Endothelial cell of umbilical vein (primary cell): ENCODE data around the gene CNTN5. TPM values are rescaled to one million over a fixed set of nuclear protein-coding genes. Genes with fewer than 3 reads are reported as not detected.

ENCODE experiments used
- BruUV-seq: library from RNA; stranded (reverse); fragments of 400-500 nt; replicated peaks from 2 replicates; lab custom pipeline; 2021; lab: Mats Ljungman, UMichigan
- CTCF ChIA-PET: fragments of 300-600, 350-600 bp; sonication (Branson Sonifier 250); formaldehyde crosslinking; loops from one replicate; lab custom pipeline; 2021; ENCODE audit warnings: antibody characterized with exemption, inconsistent platforms; lab: Charles Lee
- POLR2A ChIA-PET: fragments of 300-600, 350-600 bp; sonication (Branson Sonifier 250); formaldehyde crosslinking; loops from one replicate; lab custom pipeline; 2021; ENCODE audit warnings: antibody characterized with exemption, inconsistent platforms; lab: Charles Lee
- DNase-seq: peaks from one replicate; pipeline ENCODE4 v3.0.0-alpha.2; 2011; ENCODE audit warnings: low read depth, low spot score
- FAIRE-seq: peaks from 2 replicates; lab custom pipeline; 2011; peaks lifted over from hg19 to GRCh38; lab: Jason Lieb, UNC
- H2AFZ ChIP-seq: 2 replicates; pipeline ENCODE4 v1.6.0; 2012; ENCODE audit warnings: low read depth, low read length, control low read depth, inconsistent platforms
- H3K27ac ChIP-seq: 2 replicates; pipeline ENCODE4 v1.5.1; 2011; ENCODE audit warnings: low read depth, mild to moderate bottlenecking, control low read depth, low read length, moderate library complexity; ENCODE audit not compliant: insufficient read depth
- H3K27me3 ChIP-seq, 2 experiments: 2 replicates each; pipeline versions ENCODE4 v1.6.0 to v1.6.1; 2011; ENCODE audit warnings: low read length in 2 of 2, mixed read lengths in 1 of 2; ENCODE audit not compliant: control insufficient read depth in 2 of 2, insufficient read depth in 2 of 2
- H3K36me3 ChIP-seq, 2 experiments: 2 replicates in 1 of 2; 3 replicates in 1 of 2; pipeline ENCODE4 v1.5.1; 2011; ENCODE audit warnings: low read length in 2 of 2, mild to moderate bottlenecking in 1 of 2, moderate library complexity in 1 of 2; ENCODE audit not compliant: control insufficient read depth in 2 of 2, insufficient read depth in 2 of 2; ENCODE audit errors: extremely low read depth in 1 of 2
- H3K4me1 ChIP-seq: 3 replicates; pipeline ENCODE4 v1.5.1; 2011; ENCODE audit warnings: mild to moderate bottlenecking, low read length; ENCODE audit not compliant: control insufficient read depth, insufficient read depth; ENCODE audit errors: extremely low read depth
- H3K4me2 ChIP-seq: 2 replicates; pipeline ENCODE4 v1.6.1; 2011; ENCODE audit warnings: low read length, control low read depth, mixed read lengths; ENCODE audit not compliant: insufficient read depth
- H3K4me3 ChIP-seq, 3 experiments: fragments of 200-600 bp in 1 of 3; sonication (generic), shearing (Covaris generic) in 1 of 3; replicated peaks in 1 of 3; 2 replicates each; pipeline ENCODE4 v1.5.1; 2011 to 2016; ENCODE audit warnings: control low read depth in 3 of 3, low read length in 3 of 3, mild to moderate bottlenecking in 2 of 3, inconsistent platforms in 1 of 3, low read depth in 1 of 3, moderate library complexity in 1 of 3; ENCODE audit not compliant: insufficient read depth in 1 of 3
- H3K79me2 ChIP-seq: 2 replicates; pipeline ENCODE4 v1.6.0; 2012; ENCODE audit warnings: low read length, inconsistent platforms; ENCODE audit not compliant: control insufficient read depth, insufficient read depth
- H3K9ac ChIP-seq: replicated peaks from 2 replicates; pipeline ENCODE3; 2011; ENCODE audit warnings: low read length, control low read depth; ENCODE audit not compliant: insufficient read depth; ENCODE audit errors: extremely low read depth
- H3K9me1 ChIP-seq: replicated peaks from 3 replicates; pipeline ENCODE4 v1.6.0; 2011; ENCODE audit warnings: mild to moderate bottlenecking, low read length; ENCODE audit not compliant: control insufficient read depth, insufficient read depth; ENCODE audit errors: extremely low read depth
- H3K9me3 ChIP-seq: replicated peaks from 2 replicates; pipeline ENCODE4 v1.5.1; 2012; ENCODE audit warnings: low read length, inconsistent platforms; ENCODE audit not compliant: control insufficient read depth, insufficient read depth
- H4K20me1 ChIP-seq: replicated peaks from 2 replicates; pipeline ENCODE3; 2011; ENCODE audit warnings: mild to moderate bottlenecking, low read length; ENCODE audit not compliant: control insufficient read depth, insufficient read depth; ENCODE audit errors: extremely low read depth
- EZH2 ChIP-seq: IDR thresholded peaks from 2 replicates; pipeline ENCODE4 v1.6.1; 2012; ENCODE audit warnings: borderline replicate concordance, low read depth, mild to moderate bottlenecking, moderate library complexity, low read length, inconsistent platforms; ENCODE audit not compliant: severe bottlenecking
- FOS ChIP-seq: IDR thresholded peaks from 2 replicates; pipeline ENCODE4 v1.6.1; 2011; ENCODE audit warnings: mild to moderate bottlenecking, low read length, moderate library complexity, borderline replicate concordance; ENCODE audit not compliant: insufficient read depth
- GATA2 ChIP-seq: IDR thresholded peaks from 2 replicates; pipeline ENCODE4 v1.7.0; 2011; ENCODE audit warnings: low read depth, mild to moderate bottlenecking, moderate library complexity, mixed read lengths, low read length; ENCODE audit not compliant: insufficient read length, insufficient read depth
- JUN ChIP-seq: IDR thresholded peaks from 2 replicates; pipeline ENCODE4 v1.6.1; 2011; ENCODE audit warnings: borderline replicate concordance, low read depth; ENCODE audit not compliant: insufficient read length, insufficient read depth
- MYC ChIP-seq: IDR thresholded peaks from one replicate; pipeline ENCODE4 v1.6.1; 2011; ENCODE audit warnings: mild to moderate bottlenecking, low read depth, low read length
- POLR2A ChIP-seq: IDR thresholded peaks from 2 replicates; pipeline ENCODE4 v1.6.1; 2012; ENCODE audit warnings: low read depth, mild to moderate bottlenecking, control low read depth, low read length
- POLR2AphosphoS5 ChIP-seq: IDR thresholded peaks from 2 replicates; pipeline ENCODE4 v1.6.1; 2012; ENCODE audit warnings: low read depth, mild to moderate bottlenecking, control low read depth, low read length, moderate library complexity; ENCODE audit not compliant: insufficient read depth
- dilution Hi-C: fragments of 300-500 bp; cut with MboI; formaldehyde crosslinking; loops from one replicate; pipeline ENCODE4 v1.15.0; 2019; ENCODE audit warnings: low sequenced_read_pairs; ENCODE audit not compliant: extremely low pct_ligation_motif_present
- intact Hi-C: fragments of 100-400 bp; cut with micrococcal nuclease; formaldehyde crosslinking; loops from one replicate; pipeline ENCODE4 v1.10.0; 2022
- polyA plus RNA-seq, 4 experiments: library from polyadenylated mRNA; depleted of rRNA in 3 of 4; stranded (reverse) in 3 of 4; unstranded in 1 of 4; fragments of >200 nt; gene quantifications; 2 replicates each; pipeline versions ENCODE4 v1.2.1 to v1.2.3, GENCODE V29; 2011 to 2012; ENCODE audit warnings: missing spikeins in 1 of 4
- total RNA-seq: library from RNA; stranded (reverse); gene quantifications from 2 replicates; pipeline ENCODE4 v1.2.3, GENCODE V29; 2021
- TF ChIP-seq, protein P1 (sequence below): IDR thresholded peaks from 2 replicates; pipeline ENCODE4 v1.6.1; 2011; ENCODE audit not compliant: insufficient read depth, insufficient read length
- TF ChIP-seq, protein P2 (sequence below), 2 donors: IDR thresholded peaks; 1 replicate in 1 of 2; 2 replicates in 1 of 2; pipeline ENCODE4 v1.5.1; 2011; ENCODE audit warnings: low read length in 2 of 2, mild to moderate bottlenecking in 2 of 2, moderate library complexity in 2 of 2, control low read depth in 1 of 2, inconsistent platforms in 1 of 2, low read depth in 1 of 2; ENCODE audit not compliant: insufficient read depth in 1 of 2; ENCODE audit errors: extremely low read depth in 1 of 2

The CNTN5 gene
- total and polyA plus RNA-seq, 2 donors (not counting 3 experiments of a cell fraction or from before 2014, with no cell fraction given): not detected

DNA sequence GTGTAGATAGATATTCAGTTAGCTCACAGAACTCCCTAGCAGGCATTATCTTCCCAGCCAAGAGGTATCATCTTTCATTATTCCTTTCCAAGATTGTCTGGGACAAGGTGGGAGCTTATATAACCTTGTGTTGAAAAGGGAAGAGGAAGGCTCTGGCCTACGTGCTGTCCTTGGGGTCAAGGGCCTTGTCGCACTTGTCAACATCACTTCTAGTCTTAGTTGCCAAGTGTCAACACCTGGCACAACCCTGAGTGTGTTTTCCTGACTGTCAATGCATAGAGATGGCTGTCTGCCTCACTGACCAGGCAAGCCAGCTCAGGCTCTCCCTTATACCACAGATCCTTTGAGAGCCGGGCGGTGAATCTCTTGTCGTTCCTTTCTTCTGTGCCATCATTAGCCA, 331.9 kb downstream of the CNTN5 start:
- intact Hi-C loops: no loop called here
- dilution Hi-C loops: no loop called here
- H3K27ac ChIP-seq: no peak overlapping the region
- FAIRE-seq (no peak), DNase-seq (no peak)
- ChIA-PET CTCF (no interaction called here), POLR2A (no interaction called here)
- no peak overlapping the region for H3K4me2 ChIP-seq
- H3K36me3 ChIP-seq: no peaks in the 10 kb centered on the region
- H3K9ac ChIP-seq: no peak overlapping the region
- no TSS peak for BruUV-seq
- H3K4me3 ChIP-seq: no peak overlapping the region
- no peaks in the 10 kb centered on the region for H3K9me3 ChIP-seq
- no peaks in the 10 kb centered on the region for H3K27me3 ChIP-seq
- H4K20me1 ChIP-seq: no peaks in the 10 kb centered on the region
- H3K9me1 ChIP-seq: no peaks in the 10 kb centered on the region
- H3K4me1 ChIP-seq: no peaks in the 10 kb centered on the region
- H3K79me2 ChIP-seq: no peaks in the 10 kb centered on the region
- TF ChIP-seq POLR2A (no peak), POLR2AphosphoS5 (no peak)
- TF ChIP-seq, protein P1, sequence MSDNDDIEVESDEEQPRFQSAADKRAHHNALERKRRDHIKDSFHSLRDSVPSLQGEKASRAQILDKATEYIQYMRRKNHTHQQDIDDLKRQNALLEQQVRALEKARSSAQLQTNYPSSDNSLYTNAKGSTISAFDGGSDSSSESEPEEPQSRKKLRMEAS: no peak
- no peak overlapping the region for H2AFZ ChIP-seq

DNA sequence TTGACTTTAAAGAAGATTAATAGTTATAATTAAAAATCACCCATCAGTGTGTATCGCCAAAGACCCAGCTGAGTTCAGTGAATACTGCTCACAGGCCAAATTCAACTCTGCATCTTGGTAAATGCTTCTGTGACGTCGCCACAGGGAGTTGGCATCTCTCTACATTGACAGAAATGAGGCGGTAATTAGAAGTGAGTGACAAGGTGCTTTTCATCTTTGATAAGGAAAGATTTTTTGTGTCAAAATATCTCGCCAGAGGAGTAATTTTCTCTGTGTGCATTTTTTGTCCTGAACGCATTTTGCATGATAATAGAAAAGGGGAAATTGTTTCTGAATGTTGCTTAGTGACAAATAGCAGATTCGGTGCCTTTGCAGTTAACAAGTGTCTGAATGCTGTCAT, 345.8 kb downstream of the CNTN5 start:
- Histone ChIP-seq H3K9me1 (no peaks in the 10 kb centered on the region), H3K79me2 (no peaks in the 10 kb centered on the region), H3K4me1 (no peaks in the 10 kb centered on the region), H3K27ac (no peak overlapping the region), H2AFZ (no peak overlapping the region), H3K9me3 (no peaks in the 10 kb centered on the region), H3K9ac (no peak overlapping the region), H4K20me1 (no peaks in the 10 kb centered on the region), H3K4me3 (no peak overlapping the region), H3K36me3 (no peaks in the 10 kb centered on the region), H3K4me2 (no peak overlapping the region), H3K27me3 (no peaks in the 10 kb centered on the region)
- FAIRE-seq (no peak), DNase-seq (no peak)
- TF ChIP-seq POLR2AphosphoS5: no peak
- TF ChIP-seq POLR2A: no peak
- no peak for TF ChIP-seq GATA2
- TF ChIP-seq FOS: no peak
- no peak for TF ChIP-seq JUN
- TF ChIP-seq, protein P1: no peak
- TF ChIP-seq MYC: no peak
- TF ChIP-seq, protein P2, sequence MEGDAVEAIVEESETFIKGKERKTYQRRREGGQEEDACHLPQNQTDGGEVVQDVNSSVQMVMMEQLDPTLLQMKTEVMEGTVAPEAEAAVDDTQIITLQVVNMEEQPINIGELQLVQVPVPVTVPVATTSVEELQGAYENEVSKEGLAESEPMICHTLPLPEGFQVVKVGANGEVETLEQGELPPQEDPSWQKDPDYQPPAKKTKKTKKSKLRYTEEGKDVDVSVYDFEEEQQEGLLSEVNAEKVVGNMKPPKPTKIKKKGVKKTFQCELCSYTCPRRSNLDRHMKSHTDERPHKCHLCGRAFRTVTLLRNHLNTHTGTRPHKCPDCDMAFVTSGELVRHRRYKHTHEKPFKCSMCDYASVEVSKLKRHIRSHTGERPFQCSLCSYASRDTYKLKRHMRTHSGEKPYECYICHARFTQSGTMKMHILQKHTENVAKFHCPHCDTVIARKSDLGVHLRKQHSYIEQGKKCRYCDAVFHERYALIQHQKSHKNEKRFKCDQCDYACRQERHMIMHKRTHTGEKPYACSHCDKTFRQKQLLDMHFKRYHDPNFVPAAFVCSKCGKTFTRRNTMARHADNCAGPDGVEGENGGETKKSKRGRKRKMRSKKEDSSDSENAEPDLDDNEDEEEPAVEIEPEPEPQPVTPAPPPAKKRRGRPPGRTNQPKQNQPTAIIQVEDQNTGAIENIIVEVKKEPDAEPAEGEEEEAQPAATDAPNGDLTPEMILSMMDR (IDR thresholded peaks at IDR 0.05; ENCODE audit: extremely low read depth in 1 of 2, insufficient read depth in 1 of 2, low read depth in 1 of 2, low read length in 2 of 2): no peak
- no peak for TF ChIP-seq EZH2
- POLR2A ChIA-PET: no interaction called here
- dilution Hi-C loops (no loop called here), intact Hi-C loops (no loop called here)
- CTCF ChIA-PET: no interaction called here
- no TSS peak for BruUV-seq
